ENCODE results near the gene FRAS1. TPM values are rescaled to one million over a fixed set of nuclear protein-coding genes. Genes with fewer than 3 reads are reported as not detected.

Gene FRAS1
- total RNA-seq, 1 experiment from 2014 or later = 82.0 TPM

DNA sequence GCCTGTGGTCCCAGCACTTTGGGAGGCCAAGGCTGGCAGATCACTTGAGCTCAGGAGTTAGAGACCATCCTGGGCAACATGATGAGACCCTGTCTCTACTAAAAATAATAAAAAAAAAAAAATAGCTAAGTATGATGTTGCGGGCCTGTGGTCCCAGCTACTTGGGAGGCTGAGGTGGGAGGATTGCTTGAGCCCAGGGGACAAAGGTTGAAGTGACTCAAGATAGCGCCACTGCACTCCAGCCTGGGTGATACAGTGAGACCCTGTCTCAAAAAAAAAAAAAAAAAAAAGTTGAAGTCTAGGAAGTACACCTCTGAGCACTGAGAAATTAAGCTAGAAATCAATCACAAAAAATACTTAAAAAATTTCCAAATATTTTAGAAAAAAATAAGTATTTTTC lies 86.5 kb downstream of the FRAS1 start:
- H3K9me3 Mint-ChIP-seq = peaks cover 12% of the 10 kb centered on the region
- POLR2A ChIA-PET = interaction anchor here (0.7 kb wide), 1 partner anchor 81 kb away, joined by 3 read pairs; no protein-coding TSS in a partner anchor
- CTCF ChIA-PET = interaction anchor here (0.8 to 1.5 kb wide), 2 partner anchors 84 to 86 kb away, joined by 3 read pairs; partner anchors contain the start of gene FRAS1
- H3K27ac Mint-ChIP-seq = no peak overlapping the region
- peaks cover 8% of the 10 kb centered on the region; the same call in 1 of the 2 replicates for H3K36me3 Mint-ChIP-seq
- no peak for DNase-seq (ENCODE audit: low spot score)
- no peaks in the 10 kb centered on the region for H3K27me3 Mint-ChIP-seq (ENCODE audit: low read depth)
- H3K4me3 Mint-ChIP-seq = no peak overlapping the region
- no peak for ATAC-seq
- TF ChIP-seq SMAD4 (CRISPR knock-in tag; IDR thresholded peaks at IDR 0.05) (no peak), KAT7 (CRISPR knock-in tag; IDR thresholded peaks at IDR 0.05; ENCODE audit: borderline replicate concordance) (no peak), SOX15 (CRISPR knock-in tag; IDR thresholded peaks at IDR 0.05) (no peak), EMX1 (CRISPR knock-in tag; IDR thresholded peaks at IDR 0.05) (no peak), FOXK1 (CRISPR knock-in tag; IDR thresholded peaks at IDR 0.05) (no peak), CREM (CRISPR knock-in tag; IDR thresholded peaks at IDR 0.05) (no peak)
- TF ChIP-seq, protein P1, sequence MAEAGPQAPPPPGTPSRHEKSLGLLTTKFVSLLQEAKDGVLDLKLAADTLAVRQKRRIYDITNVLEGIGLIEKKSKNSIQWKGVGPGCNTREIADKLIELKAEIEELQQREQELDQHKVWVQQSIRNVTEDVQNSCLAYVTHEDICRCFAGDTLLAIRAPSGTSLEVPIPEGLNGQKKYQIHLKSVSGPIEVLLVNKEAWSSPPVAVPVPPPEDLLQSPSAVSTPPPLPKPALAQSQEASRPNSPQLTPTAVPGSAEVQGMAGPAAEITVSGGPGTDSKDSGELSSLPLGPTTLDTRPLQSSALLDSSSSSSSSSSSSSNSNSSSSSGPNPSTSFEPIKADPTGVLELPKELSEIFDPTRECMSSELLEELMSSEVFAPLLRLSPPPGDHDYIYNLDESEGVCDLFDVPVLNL (CRISPR knock-in tag; IDR thresholded peaks at IDR 0.05; ENCODE audit: borderline replicate concordance, low read depth) = no peak
- TF ChIP-seq, protein P2, sequence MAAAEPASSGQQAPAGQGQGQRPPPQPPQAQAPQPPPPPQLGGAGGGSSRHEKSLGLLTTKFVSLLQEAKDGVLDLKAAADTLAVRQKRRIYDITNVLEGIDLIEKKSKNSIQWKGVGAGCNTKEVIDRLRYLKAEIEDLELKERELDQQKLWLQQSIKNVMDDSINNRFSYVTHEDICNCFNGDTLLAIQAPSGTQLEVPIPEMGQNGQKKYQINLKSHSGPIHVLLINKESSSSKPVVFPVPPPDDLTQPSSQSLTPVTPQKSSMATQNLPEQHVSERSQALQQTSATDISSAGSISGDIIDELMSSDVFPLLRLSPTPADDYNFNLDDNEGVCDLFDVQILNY (CRISPR knock-in tag; IDR thresholded peaks at IDR 0.05) = no peak
- TF ChIP-seq, protein P3, sequence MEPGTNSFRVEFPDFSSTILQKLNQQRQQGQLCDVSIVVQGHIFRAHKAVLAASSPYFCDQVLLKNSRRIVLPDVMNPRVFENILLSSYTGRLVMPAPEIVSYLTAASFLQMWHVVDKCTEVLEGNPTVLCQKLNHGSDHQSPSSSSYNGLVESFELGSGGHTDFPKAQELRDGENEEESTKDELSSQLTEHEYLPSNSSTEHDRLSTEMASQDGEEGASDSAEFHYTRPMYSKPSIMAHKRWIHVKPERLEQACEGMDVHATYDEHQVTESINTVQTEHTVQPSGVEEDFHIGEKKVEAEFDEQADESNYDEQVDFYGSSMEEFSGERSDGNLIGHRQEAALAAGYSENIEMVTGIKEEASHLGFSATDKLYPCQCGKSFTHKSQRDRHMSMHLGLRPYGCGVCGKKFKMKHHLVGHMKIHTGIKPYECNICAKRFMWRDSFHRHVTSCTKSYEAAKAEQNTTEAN (CRISPR knock-in tag; IDR thresholded peaks at IDR 0.05) = no peak
- TF ChIP-seq, protein P4, sequence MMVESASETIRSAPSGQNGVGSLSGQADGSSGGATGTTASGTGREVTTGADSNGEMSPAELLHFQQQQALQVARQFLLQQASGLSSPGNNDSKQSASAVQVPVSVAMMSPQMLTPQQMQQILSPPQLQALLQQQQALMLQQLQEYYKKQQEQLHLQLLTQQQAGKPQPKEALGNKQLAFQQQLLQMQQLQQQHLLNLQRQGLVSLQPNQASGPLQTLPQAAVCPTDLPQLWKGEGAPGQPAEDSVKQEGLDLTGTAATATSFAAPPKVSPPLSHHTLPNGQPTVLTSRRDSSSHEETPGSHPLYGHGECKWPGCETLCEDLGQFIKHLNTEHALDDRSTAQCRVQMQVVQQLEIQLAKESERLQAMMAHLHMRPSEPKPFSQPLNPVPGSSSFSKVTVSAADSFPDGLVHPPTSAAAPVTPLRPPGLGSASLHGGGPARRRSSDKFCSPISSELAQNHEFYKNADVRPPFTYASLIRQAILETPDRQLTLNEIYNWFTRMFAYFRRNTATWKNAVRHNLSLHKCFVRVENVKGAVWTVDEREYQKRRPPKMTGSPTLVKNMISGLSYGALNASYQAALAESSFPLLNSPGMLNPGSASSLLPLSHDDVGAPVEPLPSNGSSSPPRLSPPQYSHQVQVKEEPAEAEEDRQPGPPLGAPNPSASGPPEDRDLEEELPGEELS (CRISPR knock-in tag; IDR thresholded peaks at IDR 0.05) = no peak
- H3K4me1 Mint-ChIP-seq = peaks cover 21% of the 10 kb centered on the region

DNA sequence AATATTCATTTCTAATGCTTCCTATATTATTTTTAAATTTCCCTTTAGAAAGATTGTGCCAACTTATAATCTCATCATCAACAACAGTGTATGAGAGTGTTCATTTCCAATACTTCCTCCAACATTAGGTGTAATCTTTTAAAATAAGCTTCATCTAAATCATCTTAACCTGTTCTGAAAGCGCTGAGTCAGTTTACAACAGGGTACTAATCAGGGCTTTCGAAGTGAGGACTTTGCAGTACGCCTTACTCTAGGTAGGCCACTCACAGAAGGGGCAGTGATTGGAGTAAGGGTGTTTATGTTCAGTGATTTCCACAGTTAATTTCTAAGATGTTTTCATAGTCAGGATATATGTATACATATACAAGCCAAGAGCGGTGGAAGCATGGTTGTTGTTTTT lies 87.9 kb downstream of the FRAS1 start:
- DNase-seq (ENCODE audit: low spot score) = no peak
- TF ChIP-seq ETV6 (CRISPR knock-in tag; IDR thresholded peaks at IDR 0.05) (no peak), TEAD1 (CRISPR knock-in tag; IDR thresholded peaks at IDR 0.05) (no peak)
- peaks cover 33% of the 10 kb centered on the region for H3K4me1 Mint-ChIP-seq
- peak overlapping the region; percentile 75 for H3K27ac Mint-ChIP-seq
- no peaks in the 10 kb centered on the region for H3K27me3 Mint-ChIP-seq (ENCODE audit: low read depth)
- ChIA-PET POLR2A (no interaction called here), CTCF (no interaction called here)
- no peak overlapping the region for H3K4me3 Mint-ChIP-seq
- peaks cover 8% of the 10 kb centered on the region; the same call in 1 of the 2 replicates for H3K36me3 Mint-ChIP-seq
- no peak for ATAC-seq
- peaks cover 12% of the 10 kb centered on the region for H3K9me3 Mint-ChIP-seq

DNA sequence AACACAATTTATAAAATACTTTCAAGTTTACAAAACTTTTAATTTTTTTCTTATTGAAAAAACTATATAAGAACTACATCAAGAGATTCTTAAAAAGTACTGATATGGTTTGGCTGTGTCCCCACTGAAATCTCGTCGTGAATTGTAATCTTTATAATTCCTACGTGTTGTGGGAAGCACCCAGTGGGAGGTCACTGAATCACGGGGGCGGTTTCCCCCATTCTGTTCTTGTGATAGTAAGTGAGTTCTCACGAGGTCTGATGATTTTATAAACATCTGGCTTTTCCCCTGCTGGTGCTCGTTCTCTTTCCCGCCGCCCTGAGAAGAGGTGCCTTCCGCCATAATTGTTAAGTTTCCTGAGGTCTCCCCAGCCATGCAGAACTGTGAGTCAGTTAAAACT lies 88.5 kb downstream of the FRAS1 start:
- ATAC-seq = no peak
- peaks cover 38% of the 10 kb centered on the region for H3K4me1 Mint-ChIP-seq
- no peak for DNase-seq (ENCODE audit: low spot score)
- no peak overlapping the region for H3K4me3 Mint-ChIP-seq
- H3K27me3 Mint-ChIP-seq (ENCODE audit: low read depth) = no peaks in the 10 kb centered on the region
- TF ChIP-seq ZNF232 (CRISPR knock-in tag; IDR thresholded peaks at IDR 0.05) (no peak), TCF7 (CRISPR knock-in tag; IDR thresholded peaks at IDR 0.05; ENCODE audit: low read depth) (no peak), NFYB (CRISPR knock-in tag; conservative IDR thresholded peaks at IDR 0.05; ENCODE audit: low read depth) (no peak), OVOL2 (CRISPR knock-in tag; IDR thresholded peaks at IDR 0.05; ENCODE audit: borderline replicate concordance) (no peak), JAZF1 (CRISPR knock-in tag; IDR thresholded peaks at IDR 0.05) (no peak), SMAD3 (CRISPR knock-in tag; IDR thresholded peaks at IDR 0.05; ENCODE audit: borderline replicate concordance) (no peak)
- TF ChIP-seq, protein P5, sequence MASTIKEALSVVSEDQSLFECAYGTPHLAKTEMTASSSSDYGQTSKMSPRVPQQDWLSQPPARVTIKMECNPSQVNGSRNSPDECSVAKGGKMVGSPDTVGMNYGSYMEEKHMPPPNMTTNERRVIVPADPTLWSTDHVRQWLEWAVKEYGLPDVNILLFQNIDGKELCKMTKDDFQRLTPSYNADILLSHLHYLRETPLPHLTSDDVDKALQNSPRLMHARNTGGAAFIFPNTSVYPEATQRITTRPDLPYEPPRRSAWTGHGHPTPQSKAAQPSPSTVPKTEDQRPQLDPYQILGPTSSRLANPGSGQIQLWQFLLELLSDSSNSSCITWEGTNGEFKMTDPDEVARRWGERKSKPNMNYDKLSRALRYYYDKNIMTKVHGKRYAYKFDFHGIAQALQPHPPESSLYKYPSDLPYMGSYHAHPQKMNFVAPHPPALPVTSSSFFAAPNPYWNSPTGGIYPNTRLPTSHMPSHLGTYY (CRISPR knock-in tag; IDR thresholded peaks at IDR 0.05) = no peak
- TF ChIP-seq, protein P6, sequence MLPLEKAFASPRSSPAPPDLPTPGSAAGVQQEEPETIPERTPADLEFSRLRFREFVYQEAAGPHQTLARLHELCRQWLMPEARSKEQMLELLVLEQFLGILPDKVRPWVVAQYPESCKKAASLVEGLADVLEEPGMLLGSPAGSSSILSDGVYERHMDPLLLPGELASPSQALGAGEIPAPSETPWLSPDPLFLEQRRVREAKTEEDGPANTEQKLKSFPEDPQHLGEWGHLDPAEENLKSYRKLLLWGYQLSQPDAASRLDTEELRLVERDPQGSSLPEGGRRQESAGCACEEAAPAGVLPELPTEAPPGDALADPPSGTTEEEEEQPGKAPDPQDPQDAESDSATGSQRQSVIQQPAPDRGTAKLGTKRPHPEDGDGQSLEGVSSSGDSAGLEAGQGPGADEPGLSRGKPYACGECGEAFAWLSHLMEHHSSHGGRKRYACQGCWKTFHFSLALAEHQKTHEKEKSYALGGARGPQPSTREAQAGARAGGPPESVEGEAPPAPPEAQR (CRISPR knock-in tag; IDR thresholded peaks at IDR 0.05) = no peak
- peak overlapping the region; percentile 52; the same call in 1 of the 2 replicates for H3K27ac Mint-ChIP-seq
- H3K36me3 Mint-ChIP-seq = peaks cover 8% of the 10 kb centered on the region; the same call in 1 of the 2 replicates
- ChIA-PET CTCF (interaction anchor here (0.6 kb wide), 1 partner anchor 308 kb away, joined by 3 read pairs; no protein-coding TSS in a partner anchor), POLR2A (no interaction called here)
- peaks cover 12% of the 10 kb centered on the region for H3K9me3 Mint-ChIP-seq

Data from WTC11 (cell line).